Erythroblast (primary cell): ENCODE results near the gene PCDH1.

Experiments
- GATA1 ChIP-seq: IDR thresholded peaks from 2 replicates; pipeline ENCODE4 v1.6.1; 2011; ENCODE audit warnings: low read depth, mild to moderate bottlenecking, control low read depth, low read length, moderate library complexity
- POLR2A ChIP-seq: IDR thresholded peaks from 2 replicates; pipeline ENCODE4 v1.6.1; 2011; ENCODE audit warnings: mild to moderate bottlenecking, low read length

DNA sequence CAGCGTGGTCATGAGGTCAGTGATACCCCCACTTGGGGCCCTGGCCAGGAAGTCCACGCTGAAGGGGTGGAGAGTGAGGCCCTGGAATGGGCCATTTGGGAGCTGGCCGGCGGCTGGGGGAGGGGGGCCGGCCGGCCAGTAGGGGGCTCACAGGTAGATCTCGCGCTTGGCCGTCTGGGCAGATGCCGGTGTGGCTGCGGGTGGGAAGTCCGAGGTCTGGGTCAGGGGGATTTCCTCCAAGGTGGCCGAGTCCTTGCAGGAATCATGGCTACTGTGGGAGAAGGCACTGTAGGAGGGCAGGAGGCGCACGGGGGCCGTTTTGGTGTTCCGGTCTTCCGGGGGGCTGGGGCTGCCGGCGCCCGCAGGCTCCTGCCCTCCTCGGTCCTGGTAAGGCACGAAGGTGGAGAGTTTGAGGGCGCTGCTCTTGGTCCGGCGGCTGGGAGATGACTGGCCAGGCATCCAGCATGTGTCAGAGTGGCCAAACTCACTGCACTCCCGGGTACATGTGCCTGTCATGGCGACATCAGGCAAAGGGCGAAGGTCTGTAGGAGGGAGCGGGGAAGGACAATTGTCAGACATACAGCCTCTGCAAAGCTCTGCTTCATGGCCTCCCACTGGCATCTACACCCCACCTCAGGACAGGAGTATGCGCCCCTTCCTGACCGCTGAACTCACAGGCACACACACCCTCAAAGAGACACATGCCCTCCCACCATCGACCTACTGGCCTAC is 24.1 kb downstream of the PCDH1 start:
- TF ChIP-seq POLR2A (no peak), GATA1 (no peak)
